Jurkat, Clone E6-1 (cell line): ENCODE measurements around the gene UBE2Q1. TPM values are rescaled to one million over a fixed set of nuclear protein-coding genes. Genes with fewer than 3 reads are reported as not detected.

ENCODE experiments used
- DNase-seq: peaks from one replicate; pipeline ENCODE4 v3.0.0-alpha.2; 2011; ENCODE audit warnings: low read depth, low spot score
- H3K4me3 ChIP-seq: 2 replicates; pipeline ENCODE4 v1.5.1; 2011; ENCODE audit warnings: mild to moderate bottlenecking, low read length, control low read depth, moderate library complexity
- polyA plus RNA-seq: library from polyadenylated mRNA; unstranded; fragments of >200 nt; gene quantifications from one replicate; pipeline ENCODE4 v1.2.1, GENCODE V29; 2012; ENCODE audit warnings: missing spikeins; ENCODE audit not compliant: insufficient read length, insufficient read depth

UBE2Q1 gene
- polyA plus RNA-seq = 160 TPM

GRCh38 chr1:154557939-154558719 is at the start of gene UBE2Q1:
Gene UBE2Q1 (minus strand): TSS chr1:154558662. CDS start chr1:154558553, 109 bp downstream.
- no peak for DNase-seq
- H3K4me3 ChIP-seq = peak within 1 kb of the TSS; percentile 80

- peak; percentile 97 for DNase-seq
- H3K4me3 ChIP-seq = peak within 1 kb of the TSS; percentile 92
Observed at GRCh38 chr1:154607609-154608396, 49.3 kb upstream of the UBE2Q1 start, which contains the start of gene ADAR. Gene ADAR (minus strand): TSS chr1:154608186. CDS start chr1:154608006, 180 bp downstream.

- no peak for DNase-seq
- H3K4me3 ChIP-seq = peak overlapping the region; percentile 92
Observed at GRCh38 chr1:154607106-154607608, 48.7 kb upstream of the UBE2Q1 start.

- no peak overlapping the region for H3K4me3 ChIP-seq
- no peak for DNase-seq
Observed at GRCh38 chr1:154605534-154605933, 47.1 kb upstream of the UBE2Q1 start.

- no peak overlapping the region for H3K4me3 ChIP-seq
- DNase-seq = no peak
Observed at GRCh38 chr1:154603317-154603716, 44.9 kb upstream of the UBE2Q1 start.

GRCh38 chr1:154599658-154600057 is 41.2 kb upstream of the UBE2Q1 start:
- no peak for DNase-seq
- no peak overlapping the region for H3K4me3 ChIP-seq

- no peak for DNase-seq
- no peak overlapping the region for H3K4me3 ChIP-seq
Observed at GRCh38 chr1:154598871-154599635, 40.6 kb upstream of the UBE2Q1 start.

GRCh38 chr1:154595621-154596020 is 37.2 kb upstream of the UBE2Q1 start:
- no peak for DNase-seq
- no peak overlapping the region for H3K4me3 ChIP-seq

GRCh38 chr1:154594811-154595210 is 36.3 kb upstream of the UBE2Q1 start:
- no peak for DNase-seq
- H3K4me3 ChIP-seq = no peak overlapping the region

GRCh38 chr1:154593390-154593789 is 34.9 kb upstream of the UBE2Q1 start:
- no peak overlapping the region for H3K4me3 ChIP-seq

GRCh38 chr1:154591206-154591605 is 32.7 kb upstream of the UBE2Q1 start:
- DNase-seq = no peak
- H3K4me3 ChIP-seq = no peak overlapping the region

More at GRCh38 chr1:154593390-154593789, 34.9 kb upstream of the UBE2Q1 start:
- no peak for DNase-seq

GRCh38 chr1:154590756-154591155 is 32.3 kb upstream of the UBE2Q1 start:
- no peak for DNase-seq
- no peak overlapping the region for H3K4me3 ChIP-seq

- no peak overlapping the region for H3K4me3 ChIP-seq
- DNase-seq = no peak
Observed at GRCh38 chr1:154589780-154590179, 31.3 kb upstream of the UBE2Q1 start.

GRCh38 chr1:154586641-154587040 is 28.2 kb upstream of the UBE2Q1 start:
- H3K4me3 ChIP-seq = no peak overlapping the region
- no peak for DNase-seq

- no peak overlapping the region for H3K4me3 ChIP-seq
- no peak for DNase-seq
Observed at GRCh38 chr1:154586231-154586630, 27.8 kb upstream of the UBE2Q1 start.

- H3K4me3 ChIP-seq = no peak overlapping the region
- no peak for DNase-seq
Observed at GRCh38 chr1:154584267-154584994, 26.0 kb upstream of the UBE2Q1 start.

GRCh38 chr1:154583773-154584172 is 25.3 kb upstream of the UBE2Q1 start:
- H3K4me3 ChIP-seq = no peak overlapping the region
- no peak for DNase-seq

GRCh38 chr1:154582885-154583284 is 24.4 kb upstream of the UBE2Q1 start:
- no peak overlapping the region for H3K4me3 ChIP-seq
- no peak for DNase-seq

- H3K4me3 ChIP-seq = no peak overlapping the region
- DNase-seq = no peak
Observed at GRCh38 chr1:154581766-154582165, 23.3 kb upstream of the UBE2Q1 start.
